C4-2B (cell line): ENCODE measurements around the gene TMEM178B.

Experiments
- CTCF ChIP-seq: fragments of 450-650 bp; conservative IDR thresholded peaks from 2 replicates; pipeline ENCODE4 v1.5.1; 2017; ENCODE audit warnings: mild to moderate bottlenecking
- ZFX ChIP-seq: fragments of 450-650 bp; IDR thresholded peaks from 2 replicates; pipeline ENCODE4 v1.6.1; 2017

- no peak for TF ChIP-seq CTCF
- no peak for TF ChIP-seq ZFX
Measured at GRCh38 chr7:141387521-141388217, 313.8 kb downstream of the TMEM178B start.
